WERI-Rb-1 (cell line): Measurements from ENCODE around the gene SDE2.

Source experiments
- DNase-seq: peaks from one replicate; pipeline ENCODE4 v3.0.0-alpha.2; 2020
- H3K27ac ChIP-seq: fragments of 250-450 bp; sonication (Bioruptor Pico); 2 replicates; pipeline ENCODE4 v1.5.1; 2020; ENCODE audit warnings: mild to moderate bottlenecking, moderate library complexity
- H3K27me3 ChIP-seq: fragments of 250-450 bp; sonication (Bioruptor Pico); 2 replicates; pipeline ENCODE4 v1.5.1; 2021; ENCODE audit warnings: mild to moderate bottlenecking, low read depth, moderate library complexity; ENCODE audit not compliant: insufficient read depth, severe bottlenecking
- H3K36me3 ChIP-seq: fragments of 250-450 bp; sonication (Bioruptor Pico); 2 replicates; pipeline ENCODE4 v1.5.1; 2020; ENCODE audit warnings: mild to moderate bottlenecking, moderate library complexity
- H3K4me3 ChIP-seq: 2 replicates; pipeline ENCODE4 v1.5.1; 2011; ENCODE audit warnings: low read depth, mild to moderate bottlenecking, control low read depth, low read length
- H3K9me3 ChIP-seq: fragments of 250-450 bp; sonication (Bioruptor Pico); 2 replicates; pipeline ENCODE4 v1.5.1; 2021; ENCODE audit warnings: mild to moderate bottlenecking, moderate library complexity; ENCODE audit not compliant: severe bottlenecking
- TF ChIP-seq, protein P1 (sequence below): IDR thresholded peaks from 2 replicates; pipeline ENCODE4 v1.5.1; 2011; ENCODE audit warnings: low read depth, mild to moderate bottlenecking, control low read depth, inconsistent platforms, low read length

The SDE2 gene

DNA sequence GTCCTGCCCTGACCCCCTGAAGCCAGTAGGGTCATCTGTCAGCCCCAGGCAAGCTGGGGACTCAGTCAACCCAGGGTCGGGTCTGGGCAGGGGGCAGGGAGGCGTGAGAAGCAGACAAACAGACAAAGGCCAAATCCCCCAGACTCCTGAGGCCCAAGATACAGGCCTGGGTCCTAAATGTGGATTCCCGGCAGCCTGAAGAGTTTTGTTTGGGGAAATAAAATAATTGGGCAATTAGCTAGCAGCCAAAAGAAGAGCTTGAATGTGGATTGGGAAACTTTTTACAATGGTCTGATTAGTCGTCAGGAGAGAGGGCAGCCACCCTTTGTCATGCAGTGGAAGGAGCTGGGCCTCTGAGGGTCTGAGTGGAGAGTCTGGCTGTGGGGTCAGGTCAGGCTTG is 53.6 kb downstream of the SDE2 start:
- Histone ChIP-seq H3K27me3 (no peaks in the 10 kb centered on the region), H3K36me3 (no peaks in the 10 kb centered on the region), H3K27ac (no peak overlapping the region), H3K9me3 (no peaks in the 10 kb centered on the region), H3K4me3 (no peak overlapping the region)
- TF ChIP-seq, protein P1, sequence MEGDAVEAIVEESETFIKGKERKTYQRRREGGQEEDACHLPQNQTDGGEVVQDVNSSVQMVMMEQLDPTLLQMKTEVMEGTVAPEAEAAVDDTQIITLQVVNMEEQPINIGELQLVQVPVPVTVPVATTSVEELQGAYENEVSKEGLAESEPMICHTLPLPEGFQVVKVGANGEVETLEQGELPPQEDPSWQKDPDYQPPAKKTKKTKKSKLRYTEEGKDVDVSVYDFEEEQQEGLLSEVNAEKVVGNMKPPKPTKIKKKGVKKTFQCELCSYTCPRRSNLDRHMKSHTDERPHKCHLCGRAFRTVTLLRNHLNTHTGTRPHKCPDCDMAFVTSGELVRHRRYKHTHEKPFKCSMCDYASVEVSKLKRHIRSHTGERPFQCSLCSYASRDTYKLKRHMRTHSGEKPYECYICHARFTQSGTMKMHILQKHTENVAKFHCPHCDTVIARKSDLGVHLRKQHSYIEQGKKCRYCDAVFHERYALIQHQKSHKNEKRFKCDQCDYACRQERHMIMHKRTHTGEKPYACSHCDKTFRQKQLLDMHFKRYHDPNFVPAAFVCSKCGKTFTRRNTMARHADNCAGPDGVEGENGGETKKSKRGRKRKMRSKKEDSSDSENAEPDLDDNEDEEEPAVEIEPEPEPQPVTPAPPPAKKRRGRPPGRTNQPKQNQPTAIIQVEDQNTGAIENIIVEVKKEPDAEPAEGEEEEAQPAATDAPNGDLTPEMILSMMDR = no peak
- DNase-seq = no peak

DNA sequence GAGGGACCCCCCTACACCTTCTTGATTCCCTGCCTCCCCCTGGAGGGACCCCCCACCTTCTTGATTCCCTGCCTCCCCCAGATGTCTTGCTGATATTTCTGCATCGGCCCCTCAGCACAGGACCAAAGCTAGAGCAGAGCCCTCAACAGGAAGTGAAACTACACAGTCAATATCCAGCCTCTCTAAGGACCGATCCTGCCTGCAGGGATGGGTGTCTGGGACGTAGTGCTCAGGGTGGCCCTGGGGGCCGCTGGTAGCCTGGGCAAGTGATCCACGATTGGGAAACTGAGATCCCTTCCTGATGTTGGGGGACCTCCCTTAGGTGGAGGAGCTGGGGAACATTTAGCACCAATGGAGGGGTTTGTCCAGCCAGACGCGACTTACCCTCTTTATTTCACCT is 54.2 kb downstream of the SDE2 start:
- TF ChIP-seq, protein P1 = no peak
- DNase-seq = no peak
- H3K27ac ChIP-seq = no peak overlapping the region
- H3K27me3 ChIP-seq = no peaks in the 10 kb centered on the region
- H3K36me3 ChIP-seq = no peaks in the 10 kb centered on the region
- no peaks in the 10 kb centered on the region for H3K9me3 ChIP-seq
- no peak overlapping the region for H3K4me3 ChIP-seq

DNA sequence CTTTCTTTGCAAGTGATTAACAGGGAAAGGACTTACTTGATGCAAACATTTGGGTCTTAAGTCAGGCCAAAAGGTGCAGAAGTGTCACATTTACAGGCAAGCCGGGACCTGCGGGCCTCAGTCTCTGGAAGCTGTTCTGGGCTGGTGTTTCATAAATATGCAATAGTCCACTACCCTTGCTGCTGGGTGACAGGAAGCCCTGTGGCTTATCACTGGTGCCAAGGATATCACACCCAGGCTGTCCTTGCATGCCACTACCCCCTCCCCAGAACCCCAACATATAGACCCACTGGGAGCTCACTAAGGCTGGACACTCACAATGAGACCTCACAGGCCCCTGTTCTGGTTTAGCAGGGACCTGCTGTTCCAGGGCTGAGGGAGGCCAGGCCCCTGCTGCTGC is 54.8 kb downstream of the SDE2 start:
- TF ChIP-seq, protein P1 = no peak

DNA sequence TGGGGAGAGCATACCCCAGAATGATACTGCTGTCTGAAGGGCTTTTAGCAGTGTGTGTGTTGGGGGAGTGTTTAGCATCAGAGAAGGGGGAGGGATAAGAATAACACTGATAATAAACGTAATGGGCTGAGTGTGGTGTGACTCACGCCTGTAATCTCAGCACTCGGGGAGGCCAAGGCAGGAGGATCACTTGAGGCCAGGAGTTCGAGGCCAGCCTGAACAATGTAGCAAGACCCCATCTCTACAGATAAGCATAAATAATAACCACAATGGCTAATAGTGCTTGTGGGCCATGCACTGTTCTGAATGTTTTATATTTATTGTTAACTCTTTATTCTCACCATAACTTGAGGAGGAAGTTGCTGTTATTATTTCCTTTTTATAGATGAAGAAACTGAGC is 55.6 kb downstream of the SDE2 start:
- H3K9me3 ChIP-seq = no peaks in the 10 kb centered on the region
- H3K27ac ChIP-seq = no peak overlapping the region
- no peak for DNase-seq
- H3K36me3 ChIP-seq = no peaks in the 10 kb centered on the region
- TF ChIP-seq, protein P1 = no peak
- no peaks in the 10 kb centered on the region for H3K27me3 ChIP-seq
- no peak overlapping the region for H3K4me3 ChIP-seq

More for the DNA sequence above, 54.8 kb downstream of the SDE2 start:
- no peak for DNase-seq
- no peak overlapping the region for H3K27ac ChIP-seq
- no peaks in the 10 kb centered on the region for H3K36me3 ChIP-seq
- no peaks in the 10 kb centered on the region for H3K27me3 ChIP-seq
- no peak overlapping the region for H3K4me3 ChIP-seq
- no peaks in the 10 kb centered on the region for H3K9me3 ChIP-seq

DNA sequence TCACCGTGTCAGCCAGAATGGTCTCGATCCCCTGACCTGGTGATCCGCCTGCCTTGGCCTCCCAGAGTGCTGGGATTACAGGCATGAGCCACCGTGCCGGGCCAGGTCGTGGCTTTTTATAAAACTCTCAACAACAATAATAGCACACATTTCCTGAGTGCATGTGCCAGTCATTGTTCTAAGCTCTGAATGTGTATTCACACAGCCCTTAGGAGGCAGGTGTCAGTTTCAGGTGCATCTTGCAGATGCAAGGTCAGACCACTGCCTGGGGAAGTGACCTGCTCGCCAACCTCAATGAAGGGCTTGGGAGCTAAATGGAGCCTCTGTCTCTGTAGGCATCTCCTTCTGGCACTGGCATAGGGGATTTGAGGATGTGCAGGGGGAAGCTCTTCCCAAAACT is 56.6 kb downstream of the SDE2 start:
- Histone ChIP-seq H3K27ac (no peak overlapping the region), H3K36me3 (no peaks in the 10 kb centered on the region), H3K4me3 (no peak overlapping the region), H3K27me3 (no peaks in the 10 kb centered on the region), H3K9me3 (no peaks in the 10 kb centered on the region)
- TF ChIP-seq, protein P1 = no peak
- DNase-seq = no peak

DNA sequence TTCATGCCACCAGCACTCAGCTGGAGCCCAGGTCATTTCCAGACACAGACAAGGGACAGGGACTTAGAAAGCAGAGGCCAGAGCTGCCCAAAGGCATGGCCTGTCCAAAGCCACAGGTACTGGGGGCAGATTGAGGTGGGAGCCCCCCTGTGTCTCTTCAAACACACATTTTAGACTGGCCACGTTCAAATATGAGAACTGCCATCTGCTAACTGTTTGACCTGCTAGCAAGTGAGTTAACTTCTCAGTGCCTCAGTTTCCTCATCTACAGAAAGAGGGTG is 57.3 kb downstream of the SDE2 start:
- Histone ChIP-seq H3K27ac (peak overlapping the region; percentile 55; the same call in 1 of the 2 replicates), H3K4me3 (no peak overlapping the region)

More for the DNA sequence above, 57.3 kb downstream of the SDE2 start:
- no peaks in the 10 kb centered on the region for H3K27me3 ChIP-seq
- no peaks in the 10 kb centered on the region for H3K36me3 ChIP-seq
- TF ChIP-seq, protein P1 = no peak
- no peak for DNase-seq
- H3K9me3 ChIP-seq = no peaks in the 10 kb centered on the region
